ENCODE results near the gene PIBF1.
"Not testable (repeated sequence)": the region's sequence is repeated elsewhere in the genome, so short reads cannot be mapped to it uniquely, and the experiment has no call there.

Gene PIBF1

GRCh38 chr13:73018336-73018735, 236.4 kb downstream of the PIBF1 start:
- DNase-seq (ENCODE audit: low read depth): peak; percentile 15

GRCh38 chr13:73025217-73026012, 243.5 kb downstream of the PIBF1 start:
- DNase-seq (ENCODE audit: low read depth): peak; percentile 43

GRCh38 chr13:73034901-73035300, 253.0 kb downstream of the PIBF1 start:
- DNase-seq (ENCODE audit: low read depth): no peak

GRCh38 chr13:73035660-73036059, 253.7 kb downstream of the PIBF1 start:
- DNase-seq (ENCODE audit: low read depth): no peak

GRCh38 chr13:73036566-73036965, 254.6 kb downstream of the PIBF1 start:
- no peak for DNase-seq (ENCODE audit: low read depth)

- DNase-seq (ENCODE audit: low read depth): no peak
These were observed 256.1 kb downstream of the PIBF1 start for GRCh38 chr13:73038064-73038463.

GRCh38 chr13:73039201-73040108, 257.5 kb downstream of the PIBF1 start:
- DNase-seq (ENCODE audit: low read depth): no peak

GRCh38 chr13:73040484-73040883, 258.6 kb downstream of the PIBF1 start:
- DNase-seq (ENCODE audit: low read depth): no peak

GRCh38 chr13:73040968-73041596, 259.1 kb downstream of the PIBF1 start:
- no peak for DNase-seq (ENCODE audit: low read depth)

- no peak for DNase-seq (ENCODE audit: low read depth)
These were observed 263.1 kb downstream of the PIBF1 start for GRCh38 chr13:73045031-73045430.

- DNase-seq (ENCODE audit: low read depth): not testable (repeated sequence)
These were observed 266.7 kb downstream of the PIBF1 start for GRCh38 chr13:73048615-73049014.

GRCh38 chr13:73054712-73055111, 272.8 kb downstream of the PIBF1 start:
- DNase-seq (ENCODE audit: low read depth): no peak

GRCh38 chr13:73055813-73056564, 274.1 kb downstream of the PIBF1 start:
- peak; percentile 82 for DNase-seq (ENCODE audit: low read depth)

- no peak for DNase-seq (ENCODE audit: low read depth)
These were observed 274.6 kb downstream of the PIBF1 start for GRCh38 chr13:73056565-73056962.

GRCh38 chr13:73057284-73058063, 275.5 kb downstream of the PIBF1 start:
- DNase-seq (ENCODE audit: low read depth): no peak

- DNase-seq (ENCODE audit: low read depth): no peak
These were observed 276.1 kb downstream of the PIBF1 start for GRCh38 chr13:73058064-73058313.

- DNase-seq (ENCODE audit: low read depth): no peak
These were observed 276.5 kb downstream of the PIBF1 start for GRCh38 chr13:73058432-73058735.

- DNase-seq (ENCODE audit: low read depth): peak; percentile 96
These were observed 277.0 kb downstream of the PIBF1 start, which contains the start of gene KLF5 for GRCh38 chr13:73058736-73059459. KLF5 (plus strand) TSS chr13:73059005; CDS start chr13:73059328, 323 bp downstream.

GRCh38 chr13:73059460-73060250, 277.7 kb downstream of the PIBF1 start:
- peak; percentile 65 for DNase-seq (ENCODE audit: low read depth)

All from ELR (cell line).